ENCODE results near the gene KLK10. TPM values are rescaled to one million over a fixed set of nuclear protein-coding genes. Genes with fewer than 3 reads are reported as not detected.

The KLK10 gene
- total and polyA plus RNA-seq, 2 donors (not counting 3 experiments of a cell fraction or from before 2014, with no cell fraction given), result not detected

DNA sequence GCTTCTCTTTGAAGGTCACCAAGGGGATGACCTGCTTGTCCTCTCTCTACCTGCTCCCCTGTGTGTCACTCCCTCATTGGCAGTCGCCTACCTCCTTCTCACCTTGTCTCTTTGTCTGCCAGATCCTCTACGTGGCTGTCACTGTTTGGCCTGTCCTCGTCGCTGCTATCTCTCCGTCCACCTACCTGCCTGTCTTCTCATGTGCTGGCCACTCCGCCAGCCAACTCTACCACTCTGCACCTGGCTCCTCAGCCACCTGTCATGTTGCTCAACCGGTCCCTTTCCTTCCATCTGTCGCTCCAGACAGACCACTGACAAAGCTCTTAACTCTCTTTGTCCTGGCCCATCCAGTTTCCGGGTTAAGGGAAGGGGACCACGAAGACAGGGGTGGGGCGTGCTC lies 15.2 kb upstream of the KLK10 start, which contains the start of gene KLK12:
Gene KLK12, minus strand, starts transcription at position 299 of the 400 bp plus-strand sequence. CDS start 381 bp downstream, outside the sequence.
- intact Hi-C loops (cut with micrococcal nuclease), result no loop called here

More for the DNA sequence above, 15.2 kb upstream of the KLK10 start, which contains the start of gene KLK12:
- dilution Hi-C loops (cut with MboI; ENCODE audit: extremely low pct_ligation_motif_present, low sequenced_read_pairs), result no loop called here
- no peak within 1 kb of the TSS for H3K9ac ChIP-seq (replicated peaks; ENCODE audit: extremely low read depth, insufficient read depth, low read length)
- FAIRE-seq (no peak), DNase-seq (ENCODE audit: low read depth, low spot score) (no peak)
- H3K4me1 ChIP-seq (ENCODE audit: control insufficient read depth, extremely low read depth, insufficient read depth, low read length), result no peaks in the 10 kb centered on the region
- no peaks in the 10 kb centered on the region for H3K27me3 ChIP-seq (ENCODE audit: control insufficient read depth in 2 of 2, insufficient read depth in 2 of 2, low read length in 2 of 2)
- no peaks in the 10 kb centered on the region for H4K20me1 ChIP-seq (replicated peaks; ENCODE audit: control insufficient read depth, extremely low read depth, insufficient read depth, low read length)
- no peak within 1 kb of the TSS for H3K4me2 ChIP-seq (ENCODE audit: insufficient read depth, low read length)
- H3K27ac ChIP-seq (ENCODE audit: insufficient read depth, low read depth, low read length), result no peak within 1 kb of the TSS
- no peak within 1 kb of the TSS for H2AFZ ChIP-seq (ENCODE audit: low read depth, low read length)
- no TSS peak for BruUV-seq (replicated peaks)
- ChIA-PET POLR2A (no interaction called here), CTCF (interaction anchor here (1.2 kb wide), 1 partner anchor 14 kb away, joined by 6 read pairs; no protein-coding TSS in a partner anchor)
- no peak within 1 kb of the TSS for H3K4me3 ChIP-seq (replicated peaks in 1 of 3; ENCODE audit: insufficient read depth in 1 of 3, low read depth in 1 of 3, low read length in 3 of 3)
- no peaks in the 10 kb centered on the region for H3K9me3 ChIP-seq (replicated peaks; ENCODE audit: control insufficient read depth, insufficient read depth, low read length)
- H3K36me3 ChIP-seq (ENCODE audit: control insufficient read depth in 2 of 2, extremely low read depth in 1 of 2, insufficient read depth in 2 of 2, low read length in 2 of 2), result no peaks in the 10 kb centered on the region
- no peak for TF ChIP-seq POLR2AphosphoS5 (IDR thresholded peaks at IDR 0.05; ENCODE audit: insufficient read depth, low read depth, low read length)
- no peak for TF ChIP-seq POLR2A (IDR thresholded peaks at IDR 0.05; ENCODE audit: low read depth, low read length)
- TF ChIP-seq, protein P1, sequence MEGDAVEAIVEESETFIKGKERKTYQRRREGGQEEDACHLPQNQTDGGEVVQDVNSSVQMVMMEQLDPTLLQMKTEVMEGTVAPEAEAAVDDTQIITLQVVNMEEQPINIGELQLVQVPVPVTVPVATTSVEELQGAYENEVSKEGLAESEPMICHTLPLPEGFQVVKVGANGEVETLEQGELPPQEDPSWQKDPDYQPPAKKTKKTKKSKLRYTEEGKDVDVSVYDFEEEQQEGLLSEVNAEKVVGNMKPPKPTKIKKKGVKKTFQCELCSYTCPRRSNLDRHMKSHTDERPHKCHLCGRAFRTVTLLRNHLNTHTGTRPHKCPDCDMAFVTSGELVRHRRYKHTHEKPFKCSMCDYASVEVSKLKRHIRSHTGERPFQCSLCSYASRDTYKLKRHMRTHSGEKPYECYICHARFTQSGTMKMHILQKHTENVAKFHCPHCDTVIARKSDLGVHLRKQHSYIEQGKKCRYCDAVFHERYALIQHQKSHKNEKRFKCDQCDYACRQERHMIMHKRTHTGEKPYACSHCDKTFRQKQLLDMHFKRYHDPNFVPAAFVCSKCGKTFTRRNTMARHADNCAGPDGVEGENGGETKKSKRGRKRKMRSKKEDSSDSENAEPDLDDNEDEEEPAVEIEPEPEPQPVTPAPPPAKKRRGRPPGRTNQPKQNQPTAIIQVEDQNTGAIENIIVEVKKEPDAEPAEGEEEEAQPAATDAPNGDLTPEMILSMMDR (IDR thresholded peaks at IDR 0.05; ENCODE audit: extremely low read depth in 1 of 2, insufficient read depth in 1 of 2, low read depth in 1 of 2, low read length in 2 of 2), result no peak
- no peak for TF ChIP-seq JUN (IDR thresholded peaks at IDR 0.05; ENCODE audit: borderline replicate concordance, insufficient read depth, insufficient read length, low read depth)
- TF ChIP-seq MYC (IDR thresholded peaks at IDR 0.05; ENCODE audit: low read depth, low read length), result no peak
- TF ChIP-seq EZH2 (IDR thresholded peaks at IDR 0.05; ENCODE audit: borderline replicate concordance, low read depth, low read length, severe bottlenecking), result no peak
- TF ChIP-seq GATA2 (IDR thresholded peaks at IDR 0.05; ENCODE audit: insufficient read depth, insufficient read length, low read depth, low read length), result no peak
- TF ChIP-seq FOS (IDR thresholded peaks at IDR 0.05; ENCODE audit: borderline replicate concordance, insufficient read depth, low read length), result no peak
- TF ChIP-seq MAX (IDR thresholded peaks at IDR 0.05; ENCODE audit: insufficient read depth, insufficient read length), result no peak
- no peaks in the 10 kb centered on the region for H3K9me1 ChIP-seq (replicated peaks; ENCODE audit: control insufficient read depth, extremely low read depth, insufficient read depth, low read length)
- H3K79me2 ChIP-seq (ENCODE audit: control insufficient read depth, insufficient read depth, low read length), result no peaks in the 10 kb centered on the region

Measured in endothelial cell of umbilical vein (primary cell).